Endometrial microvascular endothelial cells (primary cell): ENCODE measurements around the gene BRI3BP. TPM values are rescaled to one million over a fixed set of nuclear protein-coding genes. Genes with fewer than 3 reads are reported as not detected.

ENCODE experiments used
- in situ Hi-C: cut with HindIII; loops from 2 replicates; pipeline ENCODE4 v1.10.0; 2017; ENCODE audit warnings: low sequenced_read_pairs, low pct_unique_long_range_greater_than_20kb; ENCODE audit errors: inconsistent ontology term
- total RNA-seq: library from RNA; depleted of rRNA; stranded (reverse); fragments of >200 nt; gene quantifications from one replicate; pipeline ENCODE4 v1.2.3, GENCODE V29; 2015; ENCODE audit errors: inconsistent ontology term

Gene BRI3BP, protein sequence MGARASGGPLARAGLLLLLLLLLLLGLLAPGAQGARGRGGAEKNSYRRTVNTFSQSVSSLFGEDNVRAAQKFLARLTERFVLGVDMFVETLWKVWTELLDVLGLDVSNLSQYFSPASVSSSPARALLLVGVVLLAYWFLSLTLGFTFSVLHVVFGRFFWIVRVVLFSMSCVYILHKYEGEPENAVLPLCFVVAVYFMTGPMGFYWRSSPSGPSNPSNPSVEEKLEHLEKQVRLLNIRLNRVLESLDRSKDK
- 7.3 TPM for total RNA-seq

DNA sequence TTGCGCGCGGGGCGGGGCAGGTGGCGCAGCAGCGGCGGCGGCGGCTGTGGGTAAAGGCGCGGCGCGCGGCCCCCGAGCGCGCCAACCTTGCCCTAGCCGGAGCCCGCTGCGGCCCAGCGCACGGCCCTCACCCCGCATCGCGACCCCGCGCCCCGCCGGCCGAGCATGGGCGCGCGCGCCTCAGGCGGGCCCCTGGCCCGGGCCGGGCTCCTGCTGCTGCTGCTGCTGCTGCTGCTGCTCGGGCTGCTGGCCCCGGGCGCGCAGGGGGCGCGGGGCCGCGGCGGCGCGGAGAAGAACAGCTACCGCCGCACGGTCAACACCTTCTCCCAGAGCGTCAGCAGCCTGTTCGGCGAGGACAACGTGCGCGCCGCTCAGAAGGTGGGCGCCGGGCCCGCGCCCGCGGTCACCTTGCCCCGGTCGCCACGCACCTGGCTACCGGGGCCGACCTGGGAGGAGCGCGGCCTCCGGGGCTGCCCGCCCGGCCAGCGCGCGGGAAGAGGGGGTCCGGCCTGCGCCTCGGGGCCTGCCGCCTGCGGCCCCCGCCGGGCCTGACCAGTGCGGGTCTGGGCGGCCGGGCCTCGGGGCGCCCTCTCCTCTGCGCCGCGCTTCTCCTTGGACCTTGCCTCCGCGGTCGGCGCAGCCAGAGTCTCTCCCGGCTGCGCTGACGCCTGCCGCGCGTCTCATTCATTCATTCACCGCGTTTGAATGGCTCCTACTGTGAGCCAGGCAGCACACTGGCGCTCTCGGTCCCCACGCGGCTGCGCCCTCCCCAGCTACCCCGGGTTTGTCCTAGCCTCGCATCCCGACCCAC is at the start of gene BRI3BP:
BRI3BP (plus strand) TSS at position 20 of the 811 bp plus-strand sequence; CDS start at position 166, 146 bp downstream.
- in situ Hi-C loops: no loop called here

DNA sequence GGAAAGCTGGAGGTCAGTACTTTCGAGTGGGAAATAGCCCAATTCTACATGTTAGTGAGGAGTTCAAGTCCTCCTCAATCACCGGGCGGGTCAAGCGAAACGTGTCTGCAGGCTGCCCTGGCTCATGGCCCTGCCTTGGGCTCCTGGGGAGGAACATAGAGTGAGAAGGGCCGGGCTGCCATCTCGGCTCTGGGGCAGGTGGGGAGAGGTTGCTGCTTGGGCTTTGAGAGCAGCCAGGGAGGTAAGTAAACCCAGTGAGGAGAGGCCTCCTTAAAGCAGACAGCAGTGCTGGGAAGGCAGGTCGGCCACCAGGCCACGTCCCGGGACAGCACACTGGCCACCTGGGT is 47.0 kb upstream of the BRI3BP start:
- in situ Hi-C loops: no loop called here

DNA sequence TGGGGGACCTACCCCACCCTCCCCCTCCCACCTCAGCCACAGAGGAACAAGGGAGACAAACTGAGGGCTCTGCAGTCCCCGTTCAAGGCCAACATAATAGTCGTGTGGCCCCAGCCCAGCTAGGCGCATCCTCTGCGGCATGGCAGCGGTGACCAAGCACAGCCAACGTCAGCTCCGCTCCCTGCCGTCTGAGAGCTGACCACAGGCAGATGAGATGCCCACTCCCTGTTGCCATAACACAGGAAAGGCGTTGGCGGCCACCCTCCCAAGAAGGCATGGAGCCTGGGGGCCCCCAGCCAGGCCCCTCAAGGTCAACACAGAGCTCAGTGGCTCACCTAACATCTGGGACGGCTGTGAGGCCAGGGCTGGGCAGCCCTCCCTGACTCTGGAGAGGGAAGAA is 46.4 kb upstream of the BRI3BP start:
- in situ Hi-C loops: no loop called here

DNA sequence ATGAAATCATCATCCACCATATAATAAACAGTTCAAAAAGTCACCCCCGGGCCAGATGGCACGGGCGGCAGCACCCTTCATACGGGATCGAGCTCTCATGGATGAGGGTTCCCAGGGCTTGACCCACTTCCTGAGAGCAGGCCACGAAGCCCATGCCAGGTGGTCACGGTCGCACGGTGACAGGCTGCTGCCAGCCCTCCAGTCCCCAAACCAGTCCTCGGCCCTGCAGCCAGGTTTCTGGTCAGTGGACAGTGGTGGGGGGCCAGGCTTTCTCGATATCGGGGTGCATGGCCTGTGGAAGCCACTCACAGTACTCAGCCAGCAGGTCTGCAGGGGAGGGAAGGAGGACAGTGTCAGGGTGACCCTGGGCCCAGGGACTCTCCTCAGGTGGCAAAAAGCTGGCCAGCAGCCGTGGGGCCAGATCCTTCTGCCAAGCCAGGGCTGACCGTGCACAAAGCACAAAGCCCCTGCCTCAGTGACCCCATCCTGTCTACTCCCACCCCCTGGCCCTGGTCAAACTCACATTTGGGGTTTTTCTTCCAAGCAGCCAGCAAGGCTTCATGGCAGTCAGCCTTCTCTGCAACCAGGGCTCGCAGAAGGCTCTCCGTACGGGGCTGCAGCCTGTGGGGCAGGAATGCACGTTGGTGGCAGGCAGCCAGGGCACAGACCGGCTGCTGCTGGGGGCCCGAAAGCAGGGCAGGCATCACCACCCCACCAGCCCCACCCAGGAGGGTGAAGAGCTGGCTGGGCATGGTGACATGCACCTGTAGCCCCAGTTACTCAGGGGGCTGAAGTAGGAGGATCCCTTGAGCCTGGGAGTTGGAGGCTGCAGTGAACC is 45.7 kb upstream of the BRI3BP start:
- in situ Hi-C loops: no loop called here

DNA sequence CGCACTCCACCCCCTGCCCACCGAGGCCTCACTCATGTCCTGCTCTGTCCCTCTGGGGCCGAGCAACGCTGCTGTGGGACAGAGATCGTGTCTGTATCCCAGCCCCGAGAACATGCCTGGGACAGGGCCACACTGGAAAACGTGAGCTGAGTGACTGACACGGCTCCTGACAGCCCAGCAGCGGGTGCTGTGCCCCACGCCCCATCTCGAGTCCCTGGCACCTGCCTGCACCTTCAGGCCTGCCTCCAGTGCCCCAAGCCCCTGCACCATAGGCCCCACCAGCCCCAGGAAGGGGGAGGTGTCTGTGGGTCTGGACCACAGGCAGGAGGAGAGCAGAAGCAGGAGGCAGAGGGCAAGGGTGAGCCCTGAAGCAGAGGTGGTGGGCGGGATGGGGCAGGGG is 44.4 kb upstream of the BRI3BP start:
- in situ Hi-C loops: no loop called here

DNA sequence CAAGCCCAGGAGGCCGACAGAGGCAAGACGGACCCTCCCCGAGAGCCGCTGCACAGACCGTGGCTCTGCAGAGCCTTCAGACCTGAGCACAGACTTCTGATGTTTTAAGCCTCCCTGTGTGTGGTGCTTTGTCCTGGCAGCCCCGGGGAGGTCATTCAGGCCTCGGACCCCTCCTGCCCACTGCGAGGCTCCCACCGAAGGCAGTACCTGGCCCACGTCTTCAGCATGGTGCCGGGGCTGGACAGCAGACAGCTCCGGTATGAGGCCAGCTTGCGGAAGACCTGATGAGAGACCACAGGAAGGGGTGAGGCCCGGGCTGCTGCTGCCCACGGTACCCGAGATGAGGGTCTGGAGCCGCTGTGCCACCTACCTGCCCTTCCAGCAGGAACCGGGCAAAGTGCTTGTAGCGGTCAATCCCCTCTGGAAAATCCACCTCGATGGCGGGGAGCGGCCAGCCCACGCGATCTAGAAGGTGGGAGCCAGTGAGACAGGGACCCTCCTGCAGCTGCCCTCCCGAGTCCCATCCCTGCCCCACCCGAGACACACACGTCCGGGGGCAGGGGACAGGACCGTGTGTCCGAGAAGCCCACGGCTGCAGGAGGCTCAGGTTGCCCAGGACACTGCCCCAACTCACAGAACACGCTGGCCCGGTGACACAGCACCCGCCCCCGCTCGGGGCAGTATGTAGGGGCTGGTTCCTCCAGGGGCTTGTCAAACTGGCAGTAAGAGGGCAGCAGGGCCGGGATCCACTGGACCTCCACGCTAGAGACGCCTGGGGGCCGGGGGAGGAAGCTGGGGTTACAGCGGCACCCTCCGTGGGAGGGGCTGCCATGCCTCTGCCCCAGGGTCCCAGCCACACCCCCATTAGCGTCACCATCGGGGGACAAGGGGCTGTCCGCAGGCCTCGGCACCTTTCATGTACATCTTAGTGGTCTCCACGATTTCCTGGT is 43.4 kb upstream of the BRI3BP start:
- in situ Hi-C loops: no loop called here

DNA sequence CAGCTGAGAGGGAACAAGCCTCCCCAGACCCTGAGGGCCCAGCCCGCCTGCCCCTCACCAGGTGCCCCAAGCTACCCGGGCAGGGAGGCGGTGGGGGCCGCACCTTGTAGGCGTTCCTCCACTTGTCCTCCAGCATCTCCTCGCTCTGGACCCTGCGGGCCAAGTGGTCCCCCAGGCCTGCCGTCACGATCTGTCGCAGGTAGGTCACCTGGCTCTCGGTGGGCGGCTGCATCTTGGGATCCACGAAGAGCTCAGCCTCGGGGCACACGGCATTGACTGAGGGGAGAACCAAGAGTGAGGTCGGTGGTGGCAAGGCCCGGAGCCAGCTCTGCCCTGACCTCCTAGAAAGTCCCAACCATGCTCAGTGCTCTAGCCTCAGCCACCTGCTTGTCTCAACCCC is 41.1 kb upstream of the BRI3BP start:
- in situ Hi-C loops: no loop called here

DNA sequence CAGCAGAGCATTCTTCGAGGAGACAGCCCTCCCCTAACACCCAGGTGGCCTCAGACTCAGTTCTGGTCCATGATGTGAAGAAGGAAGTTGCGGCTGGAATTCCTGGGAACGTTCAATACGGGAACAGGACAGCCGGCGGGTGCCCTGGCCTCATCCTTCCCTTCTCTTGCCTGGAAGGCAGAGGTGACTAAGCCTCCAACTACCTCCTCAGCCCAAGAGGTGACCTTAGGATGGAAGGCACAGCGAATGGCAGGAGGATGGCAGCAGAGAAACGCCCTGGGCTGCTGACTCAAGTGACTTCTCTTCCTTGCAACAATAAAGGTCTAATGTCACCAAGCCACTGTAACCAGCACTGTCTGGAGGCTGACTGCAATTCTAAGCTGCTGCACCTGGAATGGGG is 40.6 kb upstream of the BRI3BP start:
- in situ Hi-C loops: no loop called here

DNA sequence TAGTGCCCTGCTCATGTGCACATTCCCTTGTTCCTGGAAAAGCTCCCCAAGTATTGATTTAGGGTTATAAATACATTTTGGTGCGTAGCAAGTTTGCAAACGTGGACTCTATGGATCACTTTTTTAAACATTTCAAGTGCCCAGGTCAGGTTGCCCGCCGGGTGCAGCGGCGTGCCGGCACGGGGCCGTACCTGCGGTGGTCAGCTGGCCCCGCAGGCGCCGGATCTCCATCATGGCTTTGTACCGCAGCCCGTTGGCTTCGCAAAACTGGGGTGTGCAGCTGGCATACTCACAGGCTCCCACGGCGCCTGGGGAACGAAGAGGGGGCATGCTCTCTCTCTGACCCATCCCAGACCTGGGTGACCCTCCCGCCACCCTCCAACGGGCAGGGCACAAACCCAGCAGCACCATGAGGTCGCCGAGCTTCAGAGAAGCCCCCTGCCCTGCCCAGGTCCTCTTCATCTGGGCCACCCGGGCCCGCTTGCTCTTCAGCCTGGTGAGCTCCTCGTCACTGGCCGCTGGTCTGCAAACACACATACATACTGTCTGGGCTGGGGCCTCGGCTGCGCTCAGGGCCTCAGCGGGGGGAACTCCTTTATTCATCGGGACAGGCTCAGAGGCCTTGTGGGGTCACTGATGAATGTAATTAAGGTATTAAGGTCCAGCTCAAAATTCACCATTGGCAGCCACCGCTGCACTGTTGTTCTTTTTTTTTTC is 39.6 kb upstream of the BRI3BP start:
- in situ Hi-C loops: no loop called here

DNA sequence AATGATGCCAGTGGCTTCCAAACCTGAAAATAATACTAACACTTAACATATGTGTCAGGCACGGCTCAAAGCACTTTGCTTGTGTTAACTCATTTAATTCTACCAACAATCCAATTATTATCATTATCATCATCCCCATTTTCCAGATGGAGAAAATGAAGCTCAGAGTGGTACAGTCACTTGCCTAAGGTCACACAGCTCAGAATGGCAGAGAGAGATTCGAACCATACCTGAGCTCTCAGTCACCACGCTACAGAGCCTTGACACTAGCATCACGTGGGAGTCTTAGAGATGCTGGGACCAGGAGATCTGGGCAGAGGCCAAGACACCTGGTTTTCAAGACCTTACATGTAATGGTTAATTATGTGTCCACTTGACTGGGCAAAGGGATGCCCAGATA is 38.7 kb upstream of the BRI3BP start:
- in situ Hi-C loops: no loop called here

DNA sequence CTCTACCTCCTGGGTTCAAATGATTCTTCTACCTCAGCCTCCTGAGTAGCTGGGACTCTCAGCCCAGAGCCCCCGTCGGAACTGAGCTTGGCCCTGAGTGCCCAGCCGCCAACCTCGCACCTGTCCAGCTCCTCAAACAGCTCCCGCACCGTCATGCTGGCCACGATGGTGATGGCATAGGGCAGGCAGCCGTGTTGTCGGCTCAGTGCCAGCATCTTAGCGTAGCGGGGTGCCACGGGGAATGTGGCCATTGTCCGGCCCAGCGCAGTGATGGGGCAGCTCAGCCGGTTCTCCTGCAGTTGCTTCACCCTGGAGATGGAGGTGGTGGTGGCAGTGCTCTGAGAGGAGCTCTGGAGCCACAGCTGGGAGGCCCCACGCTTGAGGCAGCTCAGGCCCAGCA is 36.9 kb upstream of the BRI3BP start:
- in situ Hi-C loops: no loop called here

DNA sequence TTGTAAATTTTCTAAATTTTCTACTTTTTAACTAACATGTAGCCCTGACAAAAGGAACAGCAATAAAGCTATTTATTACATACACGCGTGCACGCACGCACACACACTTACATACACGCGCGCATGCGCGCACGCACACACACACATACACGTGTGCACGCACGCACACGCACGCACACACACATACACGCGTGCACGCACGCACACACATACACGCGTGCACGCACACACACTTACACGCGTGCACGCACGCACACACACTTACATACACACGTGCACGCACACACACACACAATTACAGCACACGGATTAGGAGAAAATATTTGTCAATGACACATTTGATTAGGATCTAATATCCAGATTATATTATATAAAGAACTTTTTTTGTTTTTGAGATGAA is 32.4 kb upstream of the BRI3BP start:
- in situ Hi-C loops: no loop called here

DNA sequence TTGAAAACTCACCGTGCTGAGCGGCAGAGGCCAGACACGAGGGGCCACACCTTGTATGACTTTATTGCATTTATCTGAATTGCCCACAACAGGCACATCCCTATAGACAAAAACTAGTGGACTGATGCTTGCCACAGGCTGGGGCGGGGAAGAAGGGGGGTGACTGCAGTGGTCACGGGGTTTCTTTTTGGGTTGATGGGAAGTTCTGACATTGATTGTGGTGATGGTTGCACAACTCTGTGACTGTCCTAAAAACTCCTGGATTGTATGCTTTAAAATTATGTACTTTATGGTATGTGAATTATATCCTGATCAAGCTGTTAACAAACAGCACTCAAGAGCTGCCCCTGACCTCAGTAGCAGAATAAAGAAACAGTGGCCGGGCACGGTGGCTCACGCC is 30.2 kb upstream of the BRI3BP start:
- in situ Hi-C loops: no loop called here

DNA sequence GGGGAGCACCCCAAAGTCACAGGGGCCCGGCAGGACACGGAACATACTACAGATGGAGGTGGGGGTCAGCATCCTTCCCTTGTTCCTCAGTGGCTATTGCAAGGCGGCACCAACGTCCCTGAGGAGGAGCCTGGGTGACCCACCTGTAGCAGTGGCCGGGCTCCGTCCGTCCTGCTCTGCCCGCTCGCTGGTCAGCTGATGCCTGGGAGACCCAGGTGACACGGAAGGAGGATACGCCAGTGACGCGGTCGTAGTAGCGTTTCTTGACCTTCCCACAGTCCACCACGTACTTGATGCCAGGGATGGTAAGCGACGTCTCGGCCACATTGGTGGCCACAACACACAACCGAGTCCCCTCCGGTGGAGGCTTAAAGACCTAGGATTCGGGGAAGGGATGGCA is 29.2 kb upstream of the BRI3BP start:
- in situ Hi-C loops: no loop called here

DNA sequence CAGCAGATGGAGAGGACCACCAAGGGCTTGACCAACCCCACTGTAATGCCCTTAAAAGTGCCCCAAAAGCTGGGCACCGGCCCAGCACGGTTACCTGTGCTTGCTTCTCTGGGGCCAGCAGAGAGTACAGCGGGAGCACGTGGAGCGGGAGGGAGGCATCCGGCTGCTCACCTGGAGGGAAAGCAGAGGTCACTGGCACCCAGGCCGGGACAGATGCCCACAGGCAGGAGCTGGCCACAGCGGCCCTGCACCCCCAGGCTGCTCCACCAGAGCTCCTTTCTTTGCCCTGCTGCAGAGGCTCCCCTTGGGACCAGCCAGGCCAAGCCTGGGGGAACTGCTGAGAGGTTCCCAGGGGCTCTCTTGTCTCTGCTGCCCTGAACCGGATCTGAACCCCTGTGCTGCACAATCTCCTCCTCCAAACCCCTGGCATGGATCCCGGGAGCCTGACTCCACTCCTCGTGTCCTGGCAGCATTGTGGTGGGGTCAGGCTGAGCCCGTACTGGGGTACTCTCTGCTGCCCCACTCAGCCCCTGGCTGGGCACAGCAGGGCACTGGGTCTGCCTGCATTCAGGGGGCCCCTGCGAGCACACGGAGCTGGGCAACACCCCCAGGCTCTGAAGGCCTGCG is 28.5 kb upstream of the BRI3BP start:
- in situ Hi-C loops: no loop called here

DNA sequence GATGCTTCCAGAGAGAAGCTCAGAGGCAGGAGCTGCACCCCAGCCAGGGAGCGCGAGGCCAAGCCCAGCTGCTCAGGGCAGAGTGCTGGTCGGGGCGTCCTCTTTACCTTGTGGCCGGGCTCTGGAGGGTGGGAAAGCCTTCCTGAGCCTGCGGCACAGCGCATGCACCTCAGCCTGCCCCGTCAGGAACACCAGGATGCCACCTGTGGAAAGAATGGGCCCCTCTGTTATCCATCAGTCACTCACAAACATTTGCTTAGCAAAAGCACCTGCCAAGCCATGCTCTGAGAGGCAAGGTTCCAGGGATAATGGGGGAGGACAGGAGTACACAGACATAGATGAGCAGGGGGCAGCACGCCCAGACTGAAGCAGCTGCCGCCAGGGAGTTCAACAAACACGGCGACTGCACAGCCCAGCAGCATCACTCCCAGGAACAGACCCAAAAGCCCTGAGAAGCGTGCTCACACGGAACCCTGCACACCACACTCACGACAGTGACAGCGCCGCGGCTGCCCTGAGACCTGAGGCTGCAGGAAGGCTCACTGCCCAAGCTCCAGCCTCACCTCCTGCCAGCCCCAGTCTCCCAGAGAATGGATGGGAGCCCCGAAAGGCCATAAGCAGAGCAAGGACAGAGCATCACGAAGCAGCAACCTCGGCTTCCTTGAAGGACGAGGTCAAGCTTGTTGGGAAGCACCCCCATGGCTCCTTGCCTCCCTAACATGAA is 26.3 kb upstream of the BRI3BP start:
- in situ Hi-C loops: no loop called here

DNA sequence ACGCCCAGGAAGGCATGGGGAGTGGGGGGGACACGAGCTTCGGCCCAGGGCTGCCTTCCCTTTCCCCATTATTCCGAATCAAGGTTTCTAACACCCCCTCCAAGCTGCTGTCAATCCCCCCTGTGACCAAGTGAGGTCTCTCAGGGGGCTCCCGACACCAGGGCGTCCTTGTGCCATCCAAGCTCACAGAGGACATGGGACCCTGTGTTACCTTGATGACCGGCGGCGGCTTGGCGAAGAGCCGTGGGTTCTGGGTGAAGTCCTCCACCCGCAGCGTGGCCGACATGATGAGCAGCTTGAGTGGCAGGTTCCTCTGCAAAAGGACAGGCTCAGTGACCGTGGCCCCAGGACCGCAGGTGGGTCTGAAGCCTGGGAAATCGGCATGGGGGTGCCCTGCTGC is 24.8 kb upstream of the BRI3BP start:
- in situ Hi-C loops: no loop called here
